KMS-11 (cell line): Measurements from ENCODE around the gene PEX14.

Source experiments
- H2AFZ ChIP-seq: fragments of 200-600 bp; sonication (generic); 2 replicates; pipeline ENCODE4 v1.6.1; 2016; ENCODE audit warnings: antibody characterized with exemption, mixed run types, low read depth
- H3K27ac ChIP-seq: fragments of 200-600 bp; sonication (generic); 2 replicates; pipeline ENCODE4 v1.6.1; 2016; ENCODE audit warnings: mild to moderate bottlenecking, mixed run types
- H3K27me3 ChIP-seq: fragments of 200-600 bp; sonication (generic); 2 replicates; pipeline ENCODE4 v1.6.1; 2017; ENCODE audit warnings: mild to moderate bottlenecking, low read depth, mixed run types, moderate library complexity; ENCODE audit not compliant: insufficient read depth
- H3K36me3 ChIP-seq: fragments of 200-600 bp; sonication (generic); 2 replicates; pipeline ENCODE4 v1.6.1; 2017; ENCODE audit warnings: mild to moderate bottlenecking, mixed run types; ENCODE audit not compliant: insufficient read depth
- H3K4me1 ChIP-seq: fragments of 200-600 bp; sonication (generic); 2 replicates; pipeline ENCODE4 v1.6.1; 2016; ENCODE audit warnings: mild to moderate bottlenecking, low read depth, mixed run types; ENCODE audit not compliant: poor library complexity, severe bottlenecking
- H3K4me2 ChIP-seq: fragments of 200-600 bp; sonication (generic); 2 replicates; pipeline ENCODE4 v1.7.0; 2016; ENCODE audit warnings: mild to moderate bottlenecking, mixed run types
- H3K4me3 ChIP-seq: fragments of 200-600 bp; sonication (generic); IDR thresholded peaks from 2 replicates; pipeline ENCODE4 v1.6.1; 2017; ENCODE audit warnings: low read depth, low read length, mixed read lengths; ENCODE audit not compliant: insufficient read depth
- H3K79me2 ChIP-seq: fragments of 200-600 bp; sonication (generic); 2 replicates; pipeline ENCODE4 v1.6.1; 2016; ENCODE audit warnings: low read depth, mixed run types; ENCODE audit not compliant: insufficient read depth
- H3K9ac ChIP-seq: fragments of 200-600 bp; sonication (generic); 2 replicates; pipeline ENCODE4 v1.6.1; 2016; ENCODE audit warnings: mild to moderate bottlenecking, mixed run types
- H4K20me1 ChIP-seq: fragments of 200-600 bp; sonication (generic); 2 replicates; pipeline ENCODE4 v1.6.1; 2016; ENCODE audit warnings: mild to moderate bottlenecking, mixed run types; ENCODE audit not compliant: insufficient read depth
- TF ChIP-seq, protein P1 (sequence below): fragments of 200-600 bp; sonication (generic); conservative IDR thresholded peaks from 2 replicates; pipeline ENCODE4 v1.6.1; 2017; ENCODE audit warnings: low read depth, mild to moderate bottlenecking, antibody characterized with exemption, low read length, moderate library complexity, mixed read lengths

PEX14 gene

DNA sequence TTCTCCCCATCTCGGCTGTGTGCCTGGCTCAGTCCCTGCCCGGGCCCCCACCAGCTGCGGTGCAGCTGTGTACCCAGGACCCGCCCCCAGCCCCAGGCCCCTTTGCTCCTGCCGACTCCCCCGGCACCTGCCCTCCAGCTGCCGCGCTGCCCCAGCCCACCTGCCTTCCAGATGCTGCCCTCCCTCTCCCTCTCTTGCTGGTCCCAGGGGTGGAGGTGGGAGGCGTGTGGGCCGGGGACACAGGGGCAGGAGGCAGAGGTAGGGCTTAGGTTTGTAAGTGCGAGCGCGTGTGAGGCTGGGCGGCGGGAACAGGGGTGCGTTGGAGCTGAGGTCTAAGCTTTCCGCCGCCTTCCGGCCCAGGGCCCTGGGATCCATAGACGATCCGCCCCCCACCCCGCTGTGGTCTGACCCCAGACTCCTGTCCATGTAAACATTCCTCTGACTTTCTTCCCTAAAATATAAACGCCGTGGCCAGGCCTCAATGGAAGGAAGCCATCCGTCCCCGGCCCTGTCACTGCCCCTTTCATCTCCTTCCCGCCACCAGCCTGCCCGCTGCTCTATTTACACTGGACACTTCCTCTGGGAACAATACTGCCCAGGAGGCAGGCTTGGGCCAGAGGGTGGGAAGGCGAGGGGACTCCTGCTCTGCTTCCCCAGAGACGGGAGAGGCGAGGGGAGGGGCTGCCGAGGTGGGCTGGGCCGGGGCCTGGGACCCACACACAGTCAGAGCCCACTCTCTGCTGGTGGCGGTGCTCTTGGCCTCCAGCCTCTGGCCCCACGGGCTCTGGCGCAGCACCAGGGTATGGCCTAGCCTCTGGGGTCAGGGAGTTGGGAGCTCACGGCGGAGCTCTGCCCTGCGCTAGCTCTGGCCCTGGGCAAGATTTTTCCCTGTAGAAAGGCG lies 193.4 kb downstream of the PEX14 start:
- Histone ChIP-seq H3K4me3 (no peak overlapping the region), H3K9ac (no peak overlapping the region), H4K20me1 (no peaks in the 10 kb centered on the region; the same call in 1 of the 2 replicates), H3K36me3 (no peaks in the 10 kb centered on the region), H2AFZ (no peak overlapping the region), H3K4me1 (no peaks in the 10 kb centered on the region), H3K27me3 (peaks cover 97% of the 10 kb centered on the region), H3K27ac (no peak overlapping the region), H3K79me2 (no peaks in the 10 kb centered on the region), H3K4me2 (no peak overlapping the region)
- TF ChIP-seq, protein P1, sequence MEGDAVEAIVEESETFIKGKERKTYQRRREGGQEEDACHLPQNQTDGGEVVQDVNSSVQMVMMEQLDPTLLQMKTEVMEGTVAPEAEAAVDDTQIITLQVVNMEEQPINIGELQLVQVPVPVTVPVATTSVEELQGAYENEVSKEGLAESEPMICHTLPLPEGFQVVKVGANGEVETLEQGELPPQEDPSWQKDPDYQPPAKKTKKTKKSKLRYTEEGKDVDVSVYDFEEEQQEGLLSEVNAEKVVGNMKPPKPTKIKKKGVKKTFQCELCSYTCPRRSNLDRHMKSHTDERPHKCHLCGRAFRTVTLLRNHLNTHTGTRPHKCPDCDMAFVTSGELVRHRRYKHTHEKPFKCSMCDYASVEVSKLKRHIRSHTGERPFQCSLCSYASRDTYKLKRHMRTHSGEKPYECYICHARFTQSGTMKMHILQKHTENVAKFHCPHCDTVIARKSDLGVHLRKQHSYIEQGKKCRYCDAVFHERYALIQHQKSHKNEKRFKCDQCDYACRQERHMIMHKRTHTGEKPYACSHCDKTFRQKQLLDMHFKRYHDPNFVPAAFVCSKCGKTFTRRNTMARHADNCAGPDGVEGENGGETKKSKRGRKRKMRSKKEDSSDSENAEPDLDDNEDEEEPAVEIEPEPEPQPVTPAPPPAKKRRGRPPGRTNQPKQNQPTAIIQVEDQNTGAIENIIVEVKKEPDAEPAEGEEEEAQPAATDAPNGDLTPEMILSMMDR = no peak

DNA sequence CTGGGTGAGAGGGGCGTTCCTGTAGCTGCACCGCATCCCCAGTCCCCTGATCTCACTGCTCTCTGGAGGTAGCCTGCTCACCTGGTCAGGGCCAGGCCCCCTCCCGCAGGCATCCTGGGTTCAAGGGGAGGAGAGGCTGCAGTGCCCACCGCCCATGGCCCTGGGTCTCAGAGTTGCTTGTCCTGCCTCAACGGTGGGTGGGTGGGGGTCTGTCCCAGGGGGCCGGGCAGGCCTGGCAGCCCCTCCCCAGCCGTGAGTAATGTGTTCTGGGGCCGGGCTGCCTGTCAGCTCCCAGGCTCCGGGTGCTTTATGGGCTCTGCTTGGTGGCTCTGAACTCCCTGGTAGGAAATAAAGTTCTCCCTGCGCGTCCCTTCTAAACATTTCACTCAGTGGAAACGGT lies 194.8 kb downstream of the PEX14 start:
- H3K9ac ChIP-seq = no peak overlapping the region
- H4K20me1 ChIP-seq = no peaks in the 10 kb centered on the region
- H2AFZ ChIP-seq = no peak overlapping the region
- no peak overlapping the region for H3K4me2 ChIP-seq
- no peak overlapping the region for H3K4me3 ChIP-seq
- no peaks in the 10 kb centered on the region for H3K4me1 ChIP-seq
- no peaks in the 10 kb centered on the region for H3K36me3 ChIP-seq
- H3K27me3 ChIP-seq = peaks cover 98% of the 10 kb centered on the region
- H3K79me2 ChIP-seq = no peaks in the 10 kb centered on the region
- H3K27ac ChIP-seq = no peak overlapping the region
- TF ChIP-seq, protein P1 = no peak

DNA sequence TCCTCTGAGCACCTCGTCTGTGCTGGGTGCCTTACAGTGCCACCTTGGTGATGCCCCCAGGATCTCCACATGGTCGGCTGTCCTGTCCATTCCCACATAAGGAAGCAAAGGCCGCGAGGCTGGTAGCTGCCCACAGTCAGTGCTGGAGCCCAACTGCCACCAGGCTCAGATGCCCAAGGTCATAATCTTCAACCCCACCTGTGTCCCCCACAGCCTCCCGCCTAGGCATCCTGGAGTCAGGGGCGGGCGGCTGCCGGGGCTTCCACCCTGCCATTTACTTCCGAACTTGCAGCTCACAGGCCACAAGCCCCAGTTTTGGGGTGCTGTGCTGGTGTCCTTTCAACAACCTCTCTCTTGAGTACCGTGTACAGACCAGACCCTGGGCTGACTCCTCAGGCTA lies 195.4 kb downstream of the PEX14 start:
- Histone ChIP-seq H3K27ac (no peak overlapping the region), H3K36me3 (no peaks in the 10 kb centered on the region), H4K20me1 (no peaks in the 10 kb centered on the region), H2AFZ (no peak overlapping the region), H3K9ac (no peak overlapping the region), H3K4me3 (no peak overlapping the region), H3K27me3 (peaks cover 99% of the 10 kb centered on the region), H3K4me2 (no peak overlapping the region), H3K4me1 (no peaks in the 10 kb centered on the region), H3K79me2 (no peaks in the 10 kb centered on the region)
- TF ChIP-seq, protein P1 = no peak

DNA sequence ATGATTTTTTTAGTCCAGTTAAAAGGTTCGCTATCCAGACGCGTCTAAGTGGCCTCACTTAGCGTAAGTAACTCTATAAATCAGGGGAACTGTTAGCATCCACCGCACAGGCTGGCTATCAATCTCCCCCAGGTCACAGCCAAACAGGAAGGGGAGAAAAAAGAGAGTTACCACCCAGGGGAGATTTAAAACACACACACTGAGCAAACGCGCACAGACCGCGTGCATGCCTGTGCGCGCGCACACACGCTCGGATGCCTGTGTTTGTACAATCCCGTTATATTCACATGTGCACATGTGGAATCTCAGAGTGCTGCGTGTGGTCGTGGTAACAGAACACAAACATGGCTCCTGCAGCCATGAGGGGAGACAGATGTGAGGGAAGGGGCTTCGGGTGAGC lies 196.3 kb downstream of the PEX14 start:
- no peaks in the 10 kb centered on the region for H4K20me1 ChIP-seq
- no peaks in the 10 kb centered on the region for H3K79me2 ChIP-seq
- peaks cover 96% of the 10 kb centered on the region for H3K27me3 ChIP-seq
- H3K4me3 ChIP-seq = no peak overlapping the region
- no peak overlapping the region for H3K4me2 ChIP-seq
- H2AFZ ChIP-seq = no peak overlapping the region
- no peak overlapping the region for H3K27ac ChIP-seq
- H3K36me3 ChIP-seq = no peaks in the 10 kb centered on the region
- no peak overlapping the region for H3K9ac ChIP-seq
- TF ChIP-seq, protein P1 = no peak
- no peaks in the 10 kb centered on the region for H3K4me1 ChIP-seq
